ENCODE results near the gene CD300E. TPM values are rescaled to one million over a fixed set of nuclear protein-coding genes. Genes with fewer than 3 reads are reported as not detected.
"Not testable (repeated sequence)": the region's sequence is repeated elsewhere in the genome, so short reads cannot be mapped to it uniquely, and the experiment has no call there.

The CD300E gene
- total RNA-seq, 1 donor from 2014 or later: not detected

GRCh38 chr17:74601944-74602572 lies 21.5 kb downstream of the CD300E start:
- DNase-seq (ENCODE audit: extremely low read depth, low read depth, low spot score): peak; percentile 7

GRCh38 chr17:74599448-74599939 lies 24.0 kb downstream of the CD300E start:
- DNase-seq (ENCODE audit: extremely low read depth, low read depth, low spot score): no peak

GRCh38 chr17:74599023-74599399 lies 24.5 kb downstream of the CD300E start:
- DNase-seq (ENCODE audit: extremely low read depth, low read depth, low spot score): no peak

GRCh38 chr17:74598346-74599022 lies 25.1 kb downstream of the CD300E start:
- no peak for DNase-seq (ENCODE audit: extremely low read depth, low read depth, low spot score)

GRCh38 chr17:74597069-74597790 lies 26.3 kb downstream of the CD300E start:
- no peak for DNase-seq (ENCODE audit: extremely low read depth, low read depth, low spot score)

GRCh38 chr17:74595037-74595750 lies 28.3 kb downstream of the CD300E start:
- DNase-seq (ENCODE audit: extremely low read depth, low read depth, low spot score): no peak

- DNase-seq (ENCODE audit: extremely low read depth, low read depth, low spot score): no peak
Measured at GRCh38 chr17:74592087-74592990, 31.2 kb downstream of the CD300E start, which contains the start of gene CD300LD. CD300LD (minus strand) TSS chr17:74592283; CDS start chr17:74592202, 81 bp downstream.

- DNase-seq (ENCODE audit: extremely low read depth, low read depth, low spot score): no peak
Measured at GRCh38 chr17:74591503-74591902, 32.0 kb downstream of the CD300E start.

GRCh38 chr17:74585711-74586110 lies 37.8 kb downstream of the CD300E start:
- DNase-seq (ENCODE audit: extremely low read depth, low read depth, low spot score): no peak

GRCh38 chr17:74584292-74585060 lies 39.1 kb downstream of the CD300E start:
- DNase-seq (ENCODE audit: extremely low read depth, low read depth, low spot score): no peak

GRCh38 chr17:74582633-74583032 lies 40.9 kb downstream of the CD300E start:
- DNase-seq (ENCODE audit: extremely low read depth, low read depth, low spot score): no peak

- DNase-seq (ENCODE audit: extremely low read depth, low read depth, low spot score): no peak
Measured at GRCh38 chr17:74579900-74580299, 43.6 kb downstream of the CD300E start.

- DNase-seq (ENCODE audit: extremely low read depth, low read depth, low spot score): no peak
Measured at GRCh38 chr17:74578979-74579378, 44.6 kb downstream of the CD300E start.

- no peak for DNase-seq (ENCODE audit: extremely low read depth, low read depth, low spot score)
Measured at GRCh38 chr17:74574489-74575142, 48.9 kb downstream of the CD300E start.

- not testable (repeated sequence) for DNase-seq (ENCODE audit: extremely low read depth, low read depth, low spot score)
Measured at GRCh38 chr17:74573635-74574034, 49.9 kb downstream of the CD300E start.

- DNase-seq (ENCODE audit: extremely low read depth, low read depth, low spot score): no peak
Measured at GRCh38 chr17:74573169-74573568, 50.4 kb downstream of the CD300E start.

GRCh38 chr17:74571621-74572270 lies 51.8 kb downstream of the CD300E start:
- DNase-seq (ENCODE audit: extremely low read depth, low read depth, low spot score): no peak

All from glomerular endothelial cell (primary cell).